HG02571 (cell line): ENCODE results near the gene KLHL29.

ENCODE experiments used
- ATAC-seq: cut with Tn5 transposase; IDR thresholded peaks from one replicate; pipeline ENCODE4 v1.9.1; 2021; ENCODE audit warnings: mild to moderate bottlenecking, moderate library complexity; ENCODE audit not compliant: unreplicated experiment

Gene KLHL29

DNA sequence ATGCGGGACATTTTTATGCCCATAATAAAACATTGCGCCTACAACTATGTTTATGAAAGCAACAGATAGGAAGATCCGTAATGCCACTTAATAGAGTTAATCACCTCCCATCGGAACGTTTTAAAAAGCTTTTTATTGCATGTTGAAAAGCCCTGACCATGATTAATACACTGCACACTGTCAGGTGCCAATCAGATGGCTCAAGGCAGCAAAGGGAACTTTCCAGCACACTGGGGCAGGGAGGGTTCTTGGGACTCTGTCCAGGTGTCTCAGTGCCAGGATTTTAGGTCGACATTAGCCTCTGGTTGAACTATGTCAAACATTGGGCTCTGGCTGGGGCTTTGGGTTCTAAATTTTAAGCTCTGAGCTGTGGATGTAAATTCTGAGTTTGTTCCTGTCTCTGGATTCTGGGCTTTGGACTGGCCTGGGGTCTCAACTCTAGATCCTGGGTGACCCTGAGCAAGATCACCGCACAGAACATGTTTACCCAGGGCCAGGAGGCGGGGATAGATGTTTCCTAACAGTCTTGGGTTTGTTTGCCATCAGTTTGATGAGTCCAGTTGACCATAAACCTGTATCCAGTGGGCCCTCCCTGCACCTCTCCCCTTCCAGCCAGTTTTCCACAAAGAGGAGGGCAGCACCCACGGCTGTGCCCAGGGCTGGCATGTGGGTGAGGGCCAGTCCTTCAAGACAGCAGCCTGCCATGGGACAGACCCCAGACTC lies 279.2 kb downstream of the KLHL29 start:
- ATAC-seq: no peak

DNA sequence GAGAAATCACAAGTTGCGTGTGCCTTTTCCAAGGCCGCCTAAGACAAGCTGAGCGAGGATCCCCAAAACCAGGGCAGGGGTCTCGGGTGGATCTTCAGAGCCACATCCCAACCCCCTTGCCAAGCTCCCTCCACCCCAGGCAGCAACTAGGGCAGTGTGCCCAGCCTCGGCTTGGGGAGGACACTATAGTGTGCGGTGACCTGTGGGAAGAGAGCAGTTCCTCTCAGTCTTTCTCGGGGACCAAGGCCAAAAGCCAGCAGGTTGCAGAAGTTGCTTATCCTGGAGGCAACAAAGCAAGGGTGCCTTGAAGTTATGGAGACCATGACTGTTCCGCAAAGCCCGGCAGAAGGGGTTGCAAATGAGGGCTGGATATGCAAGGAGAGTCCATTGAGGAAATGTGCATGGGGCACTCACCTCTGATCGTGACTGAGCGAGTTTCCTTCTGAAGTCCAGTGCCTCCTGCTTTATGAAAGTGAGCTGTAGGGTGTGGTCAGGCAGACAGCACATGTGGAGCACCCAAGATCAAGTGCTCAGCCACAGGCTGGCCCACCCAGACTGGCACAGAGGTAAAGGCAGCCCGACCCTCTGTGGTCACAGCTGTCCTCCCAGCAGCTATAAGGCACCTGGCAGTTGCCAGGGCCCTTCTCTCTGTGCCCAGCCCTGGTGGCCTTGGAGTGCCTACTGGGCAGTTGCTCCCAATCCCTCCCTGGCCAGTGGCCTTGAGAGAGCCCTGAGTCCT lies 281.4 kb downstream of the KLHL29 start:
- ATAC-seq: no peak

DNA sequence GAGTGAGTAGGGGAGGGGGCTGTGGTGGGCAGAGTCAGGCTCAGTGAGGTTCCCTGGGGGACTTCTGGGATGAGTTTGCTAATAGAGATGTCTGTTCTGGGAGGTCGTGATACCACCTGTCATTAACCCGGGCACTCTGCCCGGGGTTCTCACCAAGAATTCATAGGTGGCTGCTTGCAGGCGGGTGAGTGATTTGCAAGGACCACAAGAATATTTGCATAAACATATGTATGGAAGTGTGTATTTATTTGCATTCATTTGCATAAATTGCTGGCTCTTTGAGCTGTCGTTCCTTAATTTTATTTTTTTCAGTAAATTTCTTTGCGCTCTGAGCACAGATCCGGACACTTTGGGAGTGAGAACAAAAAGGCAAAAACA lies 282.0 kb downstream of the KLHL29 start:
- ATAC-seq: no peak

DNA sequence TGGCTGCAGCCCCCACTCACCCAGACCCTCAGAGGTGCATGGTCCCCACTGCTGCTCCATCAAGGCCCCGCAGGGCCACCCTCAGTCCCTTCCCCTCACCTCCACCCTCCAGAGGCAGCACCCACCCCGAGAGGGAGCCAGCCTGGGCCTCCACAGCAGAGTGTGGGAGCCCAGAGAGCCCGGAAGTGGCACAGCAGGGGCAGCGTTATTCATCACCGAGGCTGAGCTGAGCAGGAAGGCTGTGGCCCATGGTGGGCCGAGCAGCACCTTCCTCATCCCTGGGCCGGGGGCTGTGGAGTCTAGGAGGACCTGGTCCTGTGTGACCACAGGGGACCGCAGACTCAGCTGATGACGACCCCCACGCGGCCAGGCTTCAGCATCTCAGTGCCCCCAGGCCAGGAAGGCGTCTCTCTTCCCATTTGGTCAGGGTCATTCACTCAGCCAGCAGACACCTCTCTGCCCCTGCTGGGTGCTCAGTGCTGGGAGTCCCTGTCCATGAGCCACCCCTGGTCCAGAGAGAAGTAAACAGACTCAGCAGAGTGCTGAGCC lies 283.9 kb downstream of the KLHL29 start:
- no peak for ATAC-seq

DNA sequence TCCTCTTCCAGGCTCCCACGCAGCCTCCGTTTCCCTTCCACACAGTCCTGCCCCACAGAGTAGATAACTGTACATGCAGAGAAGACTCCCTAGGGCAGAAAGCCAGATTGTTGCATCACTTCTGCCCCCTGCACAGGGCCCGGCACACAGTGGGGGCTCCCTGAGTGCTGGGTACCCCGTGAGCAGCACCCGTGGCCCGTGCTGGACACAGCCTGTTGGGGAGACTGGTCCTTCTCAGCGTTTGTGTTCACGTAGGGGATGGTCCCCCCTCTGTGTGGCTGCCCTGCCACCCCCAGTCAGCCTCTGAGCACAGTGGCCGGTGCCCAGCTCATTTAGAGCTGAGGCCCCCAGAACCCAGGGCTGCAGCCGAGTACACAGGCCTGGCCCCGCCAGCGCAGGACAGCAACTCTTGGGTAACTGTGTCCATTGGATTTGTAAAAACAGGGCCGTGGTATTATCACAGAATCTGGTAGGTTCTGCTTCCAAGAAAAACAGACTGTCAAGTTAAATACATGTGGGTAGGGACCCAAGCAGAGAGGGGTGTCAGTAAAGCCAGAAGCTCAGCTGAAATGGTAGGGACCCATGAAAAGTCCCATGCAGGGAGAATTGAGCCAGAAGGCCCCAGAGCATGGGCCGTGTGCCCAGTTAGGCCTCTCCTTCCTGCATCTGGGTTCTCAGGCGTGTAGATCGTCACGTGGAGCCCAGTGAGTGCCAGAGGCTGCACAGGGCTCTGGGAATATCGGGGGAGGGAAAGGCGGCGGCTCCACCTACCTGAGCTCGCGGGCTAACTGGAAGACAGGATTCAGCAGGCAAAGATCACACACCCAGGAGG lies 284.6 kb downstream of the KLHL29 start:
- no peak for ATAC-seq

DNA sequence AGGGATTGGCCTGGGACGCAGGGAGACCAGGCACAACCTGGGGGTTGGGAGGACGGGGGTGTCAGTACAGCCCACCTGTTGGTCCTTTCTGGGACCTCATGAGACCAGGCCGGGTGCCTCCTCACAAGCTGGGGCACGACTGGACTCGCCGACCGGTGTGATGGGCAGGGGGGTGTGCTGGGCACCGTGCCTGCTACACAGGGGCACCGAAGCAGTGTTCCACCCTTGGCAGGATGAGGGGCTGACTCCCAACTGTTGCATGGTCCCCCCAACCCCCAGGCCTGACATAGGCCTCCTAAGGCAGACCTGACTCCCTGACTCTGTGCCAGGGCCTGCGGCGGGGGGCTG lies 285.2 kb downstream of the KLHL29 start:
- ATAC-seq: no peak

DNA sequence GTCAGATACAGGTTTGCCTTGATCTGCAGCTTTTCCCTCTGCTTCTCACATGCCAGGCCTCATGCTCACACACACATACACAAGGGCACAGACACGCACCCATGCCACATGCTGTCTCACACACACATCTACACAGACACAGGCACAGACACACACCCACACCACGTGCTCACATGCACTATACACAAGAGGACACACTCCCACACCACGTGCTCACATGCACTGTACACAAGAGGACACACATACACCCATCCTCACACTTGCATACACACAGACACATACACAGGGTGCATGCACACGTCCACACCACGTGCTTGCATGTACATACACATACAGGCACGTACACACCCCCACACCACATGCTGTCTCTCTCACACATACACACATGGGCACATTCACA lies 288.1 kb downstream of the KLHL29 start:
- ATAC-seq: no peak

DNA sequence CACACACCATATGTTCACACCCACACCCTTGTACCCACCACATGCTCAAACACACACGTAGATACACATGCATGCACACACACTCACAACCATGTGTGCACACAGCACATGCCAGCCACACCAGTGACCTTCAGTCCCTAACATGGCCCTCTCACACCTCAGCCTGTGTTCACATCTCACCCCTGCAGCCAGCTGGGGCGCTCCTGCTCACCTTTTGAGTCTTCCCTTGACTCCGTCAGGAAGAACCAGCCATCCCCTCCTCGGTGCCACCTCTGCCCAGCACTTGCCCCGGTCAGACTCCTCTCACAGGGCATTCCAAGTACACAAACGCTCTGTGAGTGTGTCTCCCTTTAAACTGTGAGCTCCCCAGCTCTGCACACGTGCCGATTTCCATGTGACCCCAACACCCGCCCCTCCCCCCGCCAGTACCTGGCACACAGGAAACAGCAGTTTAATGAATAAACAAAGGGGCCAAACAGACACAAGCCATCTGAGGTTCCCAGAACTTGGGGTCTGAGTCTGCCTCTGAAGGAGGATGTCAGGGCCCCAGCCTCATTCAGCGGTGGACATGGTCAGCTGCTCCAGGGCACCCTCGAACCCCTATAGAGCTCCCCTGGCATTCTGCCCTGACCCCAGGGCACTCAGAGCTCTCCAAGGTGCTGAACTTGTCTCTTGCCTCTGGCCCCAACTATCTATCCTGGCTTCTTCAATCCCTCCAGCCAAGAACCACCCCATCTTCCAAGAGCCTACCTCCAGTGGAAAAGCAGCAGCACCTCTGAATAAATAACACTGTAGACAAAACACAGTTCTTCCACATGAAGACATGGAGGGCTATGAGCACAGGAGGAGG lies 289.1 kb downstream of the KLHL29 start:
- no peak for ATAC-seq

DNA sequence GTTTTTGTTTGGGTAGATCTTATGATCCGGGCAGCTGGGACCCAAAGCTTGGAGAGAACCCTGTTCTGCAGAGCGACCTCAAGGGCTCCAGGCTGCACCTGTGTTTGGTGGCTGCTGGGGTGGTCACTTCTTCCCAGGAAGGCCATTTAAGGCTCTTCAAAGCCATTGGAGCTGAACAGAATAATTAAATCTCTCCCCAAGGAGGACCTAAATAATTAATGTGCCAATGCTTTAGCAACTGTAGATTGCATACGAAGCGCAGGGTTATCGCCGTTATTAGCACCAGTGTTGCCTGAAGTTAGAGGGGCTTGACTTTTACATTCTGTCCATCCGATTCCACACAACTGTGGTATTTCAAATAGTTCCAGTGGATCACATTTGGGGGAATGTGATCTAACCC lies 290.5 kb downstream of the KLHL29 start:
- ATAC-seq: no peak

DNA sequence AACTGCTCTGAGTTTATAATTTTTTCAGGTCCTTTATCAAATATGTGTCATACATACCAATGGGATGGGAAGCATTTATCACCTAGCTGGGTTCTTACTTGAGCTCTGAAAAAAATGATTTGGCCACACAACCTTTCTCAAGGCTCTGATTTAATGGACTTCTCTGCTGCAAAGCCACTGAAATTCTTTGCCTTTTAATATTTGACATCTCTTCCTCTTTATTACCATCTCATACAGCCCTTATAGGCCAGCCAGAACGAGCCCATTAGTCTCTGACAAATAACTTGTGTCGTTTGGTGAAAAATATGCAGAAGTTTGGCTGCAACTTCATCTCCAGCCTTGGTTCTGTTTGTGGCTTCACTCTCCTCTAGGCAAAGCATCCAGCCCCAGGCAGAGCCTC lies 292.9 kb downstream of the KLHL29 start:
- ATAC-seq: no peak

DNA sequence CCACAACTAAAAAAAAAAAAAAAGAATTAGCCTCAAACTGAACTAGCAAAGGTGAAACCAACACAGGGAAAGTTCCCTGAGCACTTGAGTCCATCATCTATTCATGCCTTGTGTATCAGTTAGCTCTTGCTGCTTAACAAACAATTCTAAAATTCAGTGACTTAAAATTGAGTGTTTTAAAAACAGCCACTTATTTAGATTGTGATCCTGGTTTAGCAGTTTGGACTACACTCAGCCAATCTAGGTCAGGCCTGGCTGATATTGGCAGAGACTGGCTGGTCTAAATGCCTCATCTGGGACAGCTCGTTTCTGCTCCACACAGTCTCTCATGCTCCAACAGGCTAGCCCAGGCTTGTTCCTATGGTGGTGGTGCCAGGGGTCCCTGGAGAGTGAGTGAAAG lies 294.1 kb downstream of the KLHL29 start:
- no peak for ATAC-seq

DNA sequence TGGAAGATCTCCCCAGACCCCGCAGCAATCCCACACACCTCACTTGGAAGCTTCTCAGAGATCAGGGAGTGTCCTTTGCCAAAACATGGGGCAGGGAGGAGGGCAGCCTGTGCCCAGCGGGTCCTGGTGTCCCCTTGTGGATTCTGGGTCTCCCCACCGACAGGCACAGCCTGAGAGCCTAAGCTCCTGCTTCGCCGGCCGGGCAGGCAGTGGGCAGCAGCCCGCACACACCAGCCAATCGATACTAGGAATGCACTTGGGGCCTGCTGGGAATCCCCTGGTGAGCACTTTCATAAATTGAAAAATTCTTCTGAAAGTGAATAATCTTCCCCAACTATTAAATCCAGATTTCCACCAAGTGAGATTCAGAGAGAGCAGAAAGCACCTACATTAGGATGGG lies 296.0 kb downstream of the KLHL29 start:
- no peak for ATAC-seq

DNA sequence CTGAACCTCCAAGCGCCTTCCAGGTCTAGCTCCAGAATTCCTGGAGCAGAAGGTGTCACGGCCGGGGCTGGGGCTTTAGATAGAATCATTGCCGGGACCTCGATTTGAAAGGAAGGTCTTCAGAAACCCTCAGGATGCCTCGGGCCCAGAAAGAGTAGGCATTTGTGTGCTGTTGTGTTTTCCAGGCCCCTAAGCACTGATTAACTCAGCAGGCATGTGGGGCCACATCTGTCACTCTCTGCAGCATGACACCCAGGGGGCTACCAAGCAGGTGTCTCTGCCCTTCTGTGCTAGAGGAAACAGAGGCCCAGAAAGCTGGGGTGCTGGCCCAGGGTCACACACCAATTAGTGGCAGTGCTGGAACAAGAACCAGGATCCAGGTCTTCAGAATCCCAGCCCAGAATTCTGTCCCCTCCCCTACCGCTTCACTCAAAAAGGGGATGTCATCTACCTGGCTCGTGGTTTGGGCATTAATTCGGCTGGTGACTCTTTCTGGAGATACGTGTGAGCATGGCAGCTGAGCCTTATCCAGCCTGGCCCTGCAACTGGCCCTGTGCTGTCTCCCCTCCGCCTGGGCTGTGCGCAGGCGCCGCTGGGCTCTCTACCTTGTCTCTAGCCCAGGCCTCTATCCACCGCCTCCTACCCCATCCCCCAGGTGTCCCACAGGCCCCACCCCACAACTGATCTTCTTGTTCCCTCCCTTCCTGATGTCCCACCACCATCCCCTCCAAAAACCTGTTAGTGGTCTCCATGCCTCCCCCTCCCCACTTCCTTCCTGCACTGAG lies 296.6 kb downstream of the KLHL29 start:
- no peak for ATAC-seq

DNA sequence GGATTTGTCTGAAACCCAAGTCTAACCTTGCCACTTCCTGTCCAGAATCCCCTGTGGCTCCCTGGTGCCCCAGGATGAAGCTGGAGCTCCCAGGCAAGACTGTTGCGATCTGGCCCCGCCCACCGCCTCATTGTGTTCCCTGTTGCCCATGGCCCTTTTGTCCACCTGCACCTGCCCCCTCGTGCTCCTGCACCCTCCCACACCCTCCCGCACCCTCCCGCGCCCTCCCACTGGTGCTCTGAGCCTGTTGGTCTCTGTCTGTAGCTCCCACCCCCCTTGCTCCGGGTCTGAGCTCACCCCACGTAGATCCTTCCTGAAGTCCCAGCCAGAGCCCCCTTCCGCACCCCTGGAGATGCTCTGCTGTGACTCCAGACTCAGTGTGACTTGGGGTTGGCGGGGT lies 297.5 kb downstream of the KLHL29 start:
- ATAC-seq: no peak

DNA sequence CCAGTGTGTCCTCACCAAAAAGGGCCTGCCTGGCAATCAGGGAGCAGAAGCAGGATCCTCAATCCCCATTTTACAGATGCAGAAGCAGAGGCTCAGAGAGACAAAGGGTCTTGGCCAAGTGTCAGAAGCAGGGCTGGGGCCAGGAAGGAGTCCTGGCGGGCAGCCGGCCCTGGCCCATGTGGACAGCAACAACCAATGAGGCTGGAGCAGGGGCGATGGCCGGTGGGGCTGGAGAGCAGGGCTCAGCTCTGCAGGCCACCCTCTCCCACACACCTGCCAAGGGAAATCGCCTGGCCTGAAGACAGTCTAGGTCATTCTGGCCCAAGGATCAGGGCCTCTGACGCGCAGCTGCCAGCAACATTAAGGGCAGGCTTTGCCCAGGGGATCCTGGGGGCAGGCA lies 298.0 kb downstream of the KLHL29 start:
- no peak for ATAC-seq

DNA sequence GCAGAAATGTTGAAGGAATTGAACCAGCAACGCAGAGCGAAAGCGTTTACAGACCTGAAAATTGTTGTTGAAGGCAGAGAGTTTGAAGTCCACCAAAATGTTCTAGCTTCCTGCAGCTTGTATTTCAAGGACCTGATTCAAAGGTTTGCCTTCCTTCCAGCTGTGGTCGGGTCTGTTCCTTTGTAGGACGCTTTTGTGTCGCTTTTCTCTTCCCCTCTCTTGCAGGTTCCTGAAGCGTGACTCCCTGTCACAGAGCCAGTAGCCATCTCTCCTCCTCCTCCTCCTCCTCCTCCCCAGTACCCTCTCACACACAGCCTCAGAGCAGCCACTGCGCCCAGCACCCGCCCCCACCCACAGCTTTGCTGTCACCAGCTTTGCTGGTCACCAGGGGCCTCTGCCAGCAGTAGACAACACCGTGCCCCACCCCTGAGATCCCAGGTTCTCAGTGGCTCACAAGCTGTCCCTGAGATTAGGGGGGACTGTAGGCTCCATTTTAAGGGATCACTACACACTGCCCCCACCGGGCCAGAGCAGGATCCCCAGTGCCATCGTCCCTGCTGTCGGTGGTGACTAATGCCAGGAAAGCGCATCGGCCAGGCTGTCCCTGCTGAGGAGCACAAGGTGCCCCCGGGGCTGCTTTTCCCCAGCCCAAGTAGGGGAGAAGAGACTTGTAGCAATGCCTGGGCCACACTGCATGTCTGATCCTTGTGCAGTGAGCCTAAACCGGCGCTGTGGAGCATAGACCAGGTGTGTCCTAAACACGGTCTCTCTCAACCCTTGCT lies 299.6 kb downstream of the KLHL29 start:
- no peak for ATAC-seq

DNA sequence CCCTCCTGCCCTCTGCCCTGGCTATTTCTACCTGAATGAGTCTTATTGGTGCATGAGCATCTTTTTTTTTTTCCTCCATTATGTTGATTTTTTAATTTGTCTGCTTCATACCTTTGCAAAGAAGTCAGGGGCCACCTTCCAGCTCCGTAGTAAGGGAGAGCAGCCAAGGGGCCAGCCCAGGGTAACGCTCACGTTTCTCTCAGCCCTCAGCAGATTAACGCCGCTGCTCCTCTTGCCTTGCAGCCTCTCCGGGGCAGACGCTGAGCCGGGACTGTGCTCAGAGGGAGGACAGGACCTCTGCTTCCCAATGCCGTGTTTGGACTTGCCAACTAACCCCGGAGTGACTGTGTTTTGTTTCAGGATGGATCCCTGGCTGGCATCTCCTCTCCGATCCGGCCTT lies 300.2 kb downstream of the KLHL29 start:
- no peak for ATAC-seq

DNA sequence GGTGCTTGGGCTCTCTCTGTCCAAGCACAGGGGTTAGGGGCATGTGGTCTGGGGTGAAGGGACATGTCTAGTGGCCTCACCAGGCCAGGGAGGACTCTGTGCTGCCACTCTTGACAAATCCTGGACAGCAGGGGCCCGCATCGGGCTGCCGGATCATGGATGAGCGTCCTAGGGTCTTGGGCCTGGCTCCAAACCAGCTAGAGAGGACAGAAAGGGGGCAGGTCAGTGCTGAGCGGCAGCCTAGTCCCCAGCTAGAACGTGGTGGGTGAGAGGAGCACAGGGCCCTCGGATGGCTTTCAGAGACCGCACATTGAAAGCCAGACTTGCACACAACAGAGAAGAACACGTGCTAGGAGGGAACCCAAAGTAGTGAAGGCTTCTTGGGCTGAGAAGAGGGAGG lies 300.7 kb downstream of the KLHL29 start:
- ATAC-seq: no peak

DNA sequence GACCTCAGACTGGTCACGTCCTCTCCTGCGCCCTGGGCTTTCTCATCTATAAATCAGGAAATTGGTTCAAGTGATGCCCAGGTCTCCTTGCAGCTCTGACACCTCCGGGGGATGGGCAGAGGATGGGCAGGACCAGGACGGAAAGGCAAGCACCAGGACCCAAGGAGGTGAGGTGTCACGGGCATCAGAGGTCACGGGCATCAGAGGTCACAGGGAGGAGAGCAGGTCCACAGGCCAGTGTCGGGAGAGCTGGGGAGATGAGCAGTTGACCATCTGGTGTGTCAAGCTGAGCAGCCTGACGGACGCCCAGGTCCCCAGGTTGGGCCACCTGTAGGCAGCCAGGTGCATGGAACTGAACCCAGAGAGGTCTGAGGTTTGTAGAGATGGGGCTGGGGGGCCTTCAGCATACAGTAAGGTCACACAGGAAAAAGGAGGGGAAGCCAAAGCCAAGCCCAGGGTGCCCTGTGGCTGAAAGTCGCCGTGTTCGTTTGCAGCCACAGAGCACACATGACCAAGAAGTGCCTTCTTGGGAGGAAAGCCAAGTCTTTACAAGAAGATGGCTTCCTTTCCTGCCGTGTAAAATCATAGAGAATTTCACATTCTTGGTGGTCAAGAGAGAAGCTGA lies 301.5 kb downstream of the KLHL29 start:
- no peak for ATAC-seq
